ENCODE results near the gene DDX1.

The DDX1 gene

GRCh38 chr2:15630978-15631719 is 39.5 kb downstream of the DDX1 start:
- DNase-seq = no peak

- DNase-seq = no peak
Observed at GRCh38 chr2:15631883-15632282, 40.2 kb downstream of the DDX1 start.

- no peak for DNase-seq
Observed at GRCh38 chr2:15633043-15633970, 41.6 kb downstream of the DDX1 start.

DNA sequence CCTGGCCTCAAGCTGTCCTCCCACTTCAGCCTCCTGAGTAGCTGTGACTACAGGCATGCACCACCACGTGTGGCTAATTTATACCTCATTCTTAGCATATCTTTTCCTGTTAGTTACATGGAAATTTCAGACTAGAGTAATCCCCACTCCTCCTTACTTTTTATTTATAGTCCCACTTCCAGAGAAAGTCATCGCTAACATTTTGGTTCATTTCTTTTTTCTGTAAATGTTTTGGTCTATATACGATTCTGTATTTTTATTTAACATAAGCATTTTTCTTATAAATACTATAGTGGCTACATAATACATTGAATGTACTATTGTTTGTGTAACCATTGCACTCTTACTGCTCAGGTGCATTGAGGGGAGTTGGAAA is 42.3 kb downstream of the DDX1 start:
- DNase-seq = no peak

- DNase-seq = no peak
Observed at GRCh38 chr2:15634846-15635490, 43.3 kb downstream of the DDX1 start.

DNA sequence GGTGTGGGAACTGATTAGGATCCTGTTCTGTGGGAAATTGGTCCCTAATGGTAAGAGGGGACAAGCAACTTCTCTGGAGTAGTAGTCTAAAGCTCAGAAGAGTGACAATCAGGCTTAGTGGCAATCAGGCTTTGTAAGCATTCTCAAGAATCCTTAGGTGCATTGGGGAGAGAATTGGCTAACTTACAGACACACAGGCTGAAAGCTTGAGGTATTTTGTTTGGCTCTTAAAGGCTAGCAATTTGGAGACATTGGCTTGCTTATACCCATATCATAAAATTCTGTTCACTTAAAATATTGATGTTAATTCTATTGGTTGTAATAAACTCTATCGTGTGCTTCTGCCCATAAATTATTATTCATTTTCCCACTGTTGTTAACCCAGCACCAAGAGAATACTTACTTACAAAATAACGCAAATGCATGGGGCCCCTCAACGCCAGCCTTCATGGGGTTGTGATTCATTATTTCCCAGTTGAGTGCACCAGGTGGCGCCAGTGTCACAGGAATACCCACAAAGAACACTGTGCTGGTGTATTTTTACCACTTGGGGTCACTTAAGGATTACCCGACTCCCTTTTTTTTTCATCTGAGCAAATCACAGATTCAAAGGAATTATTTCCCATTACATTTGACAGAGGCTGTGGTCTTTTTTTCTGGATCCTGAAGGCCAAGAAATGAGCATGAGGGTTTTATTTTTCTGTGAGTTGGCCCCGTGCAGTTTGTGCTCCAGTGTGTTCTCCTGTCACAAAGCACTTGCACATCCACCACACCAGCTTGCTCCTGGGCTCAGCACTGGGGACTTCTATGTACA is 45.5 kb downstream of the DDX1 start:
- DNase-seq = peak; percentile 24 to 58 (median 34)

DNA sequence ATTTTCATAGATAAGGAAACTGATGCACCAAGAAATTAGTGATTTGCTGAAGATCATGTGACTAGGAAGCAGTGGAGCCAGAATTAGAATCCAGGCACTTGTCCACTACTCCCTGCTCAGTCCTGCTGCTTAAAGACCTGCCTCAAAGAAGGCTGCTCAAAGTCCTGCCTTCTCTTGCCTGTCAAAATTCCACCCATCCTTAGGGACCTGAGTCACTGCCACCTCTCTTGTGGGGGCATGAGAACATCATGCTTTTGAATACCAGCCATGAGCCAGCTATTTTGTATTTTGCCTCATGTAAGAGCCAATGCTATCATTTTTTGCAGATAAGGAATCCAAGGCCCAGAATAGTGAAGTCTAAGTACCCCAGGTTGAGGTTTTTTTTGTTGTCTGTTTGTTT is 47.1 kb downstream of the DDX1 start:
- no peak for DNase-seq

DNA sequence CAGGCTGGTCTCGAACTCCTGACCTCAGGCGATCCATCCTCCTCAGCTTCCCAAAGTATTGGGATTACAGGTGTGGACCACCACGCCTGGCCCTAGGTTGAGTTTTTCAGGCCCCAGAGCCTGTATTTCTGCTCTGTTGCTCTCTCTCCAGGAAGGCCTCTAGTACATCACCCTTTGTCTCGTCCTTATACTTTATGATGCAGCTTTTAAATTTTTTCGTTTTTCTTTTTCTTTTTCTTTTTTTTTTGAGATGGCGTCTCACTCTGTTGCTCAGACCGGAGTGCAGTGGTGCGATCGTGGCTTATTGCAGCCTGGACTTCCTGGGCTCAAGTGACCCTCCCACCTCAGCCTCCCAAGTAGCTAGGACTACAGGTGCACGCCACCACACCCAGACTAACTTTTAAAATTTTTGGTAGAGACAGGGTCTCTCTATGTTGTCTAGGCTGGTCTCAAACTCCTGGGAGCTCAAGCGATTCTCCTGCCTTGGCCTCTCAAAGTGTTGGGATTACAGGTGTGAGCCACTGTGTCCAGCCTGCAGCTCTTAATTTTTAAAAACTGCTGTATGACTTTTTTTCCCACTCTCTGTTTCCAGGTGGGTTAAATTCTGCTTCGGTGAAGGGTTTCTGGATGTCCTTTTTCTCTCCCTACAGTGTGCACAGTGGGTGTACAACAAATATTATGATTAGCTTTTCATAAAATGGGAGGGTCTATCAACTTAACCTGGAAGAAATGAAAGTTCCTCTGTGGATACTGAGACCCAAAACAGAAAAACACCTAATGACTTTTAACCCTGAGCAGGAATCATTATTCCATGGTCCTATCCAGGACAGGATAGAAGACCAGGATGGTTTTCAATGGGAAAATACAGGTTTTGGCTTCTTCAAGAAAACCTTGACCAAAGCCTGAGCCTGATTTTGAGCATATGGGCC is 47.9 kb downstream of the DDX1 start:
- DNase-seq = no peak

DNA sequence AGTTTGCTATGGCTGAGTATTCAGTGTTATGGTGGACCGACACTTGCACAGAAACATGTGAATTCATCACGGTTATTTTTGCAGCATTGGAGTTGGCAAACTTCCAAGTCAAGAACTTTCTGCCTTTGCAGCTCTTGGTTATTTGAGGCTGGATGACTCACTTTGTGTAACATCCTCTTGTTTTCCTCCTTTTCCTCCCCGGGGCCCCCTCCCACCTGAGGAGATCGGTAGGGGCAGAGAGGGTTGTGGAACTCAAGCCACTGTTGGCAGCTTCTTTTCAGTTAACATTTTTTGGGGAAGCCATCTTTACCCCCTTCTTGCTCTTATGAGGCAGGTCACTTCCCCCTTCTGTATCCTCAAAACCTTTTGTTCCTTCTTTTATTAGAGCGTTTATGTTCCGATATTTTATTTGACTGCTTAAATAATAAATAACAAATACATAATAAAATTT is 48.6 kb downstream of the DDX1 start:
- DNase-seq = no peak

DNA sequence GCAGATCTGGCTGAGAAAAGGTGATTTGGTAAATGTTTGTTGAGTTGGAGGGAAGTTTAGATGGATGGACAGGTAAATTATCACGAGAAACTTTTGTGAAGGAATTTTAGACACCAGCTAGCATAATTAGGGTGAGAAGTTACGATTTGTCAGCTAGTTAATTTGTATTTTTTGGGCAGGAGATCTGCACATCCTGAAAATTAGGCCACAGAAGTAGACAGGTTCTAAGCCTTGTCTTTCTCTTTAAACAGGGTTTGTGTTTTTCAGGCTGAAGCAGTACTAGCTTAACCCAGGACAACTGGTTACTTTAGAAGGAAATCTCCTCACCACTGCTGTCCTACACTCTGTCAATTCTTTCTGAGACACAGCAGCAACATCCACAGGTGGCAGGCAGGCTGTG is 49.1 kb downstream of the DDX1 start:
- no peak for DNase-seq

DNA sequence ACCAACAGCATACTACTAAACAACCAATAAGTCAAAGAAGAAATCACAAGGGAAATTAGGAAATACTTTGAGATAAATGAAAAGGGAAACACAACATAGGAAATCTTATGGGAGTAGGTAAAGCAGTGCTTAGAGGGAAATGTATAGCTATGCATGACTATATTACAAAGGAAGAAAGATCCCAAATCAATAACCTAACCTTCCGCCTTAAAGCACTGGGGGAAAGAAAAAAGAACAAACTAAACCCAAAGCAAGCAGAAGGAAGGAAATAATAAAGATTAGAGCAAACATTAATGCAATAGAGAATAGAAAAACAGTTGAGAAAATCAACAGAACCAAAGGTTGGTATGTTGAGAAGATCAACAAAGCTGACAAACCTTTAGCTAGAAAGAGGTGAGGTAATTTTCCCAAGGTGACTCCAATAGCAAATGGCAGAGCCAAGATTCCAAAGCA is 49.9 kb downstream of the DDX1 start:
- DNase-seq = no peak

- no peak for DNase-seq
Observed at GRCh38 chr2:15642011-15642814, 50.5 kb downstream of the DDX1 start.

GRCh38 chr2:15642815-15643500 is 51.3 kb downstream of the DDX1 start:
- no peak for DNase-seq

DNA sequence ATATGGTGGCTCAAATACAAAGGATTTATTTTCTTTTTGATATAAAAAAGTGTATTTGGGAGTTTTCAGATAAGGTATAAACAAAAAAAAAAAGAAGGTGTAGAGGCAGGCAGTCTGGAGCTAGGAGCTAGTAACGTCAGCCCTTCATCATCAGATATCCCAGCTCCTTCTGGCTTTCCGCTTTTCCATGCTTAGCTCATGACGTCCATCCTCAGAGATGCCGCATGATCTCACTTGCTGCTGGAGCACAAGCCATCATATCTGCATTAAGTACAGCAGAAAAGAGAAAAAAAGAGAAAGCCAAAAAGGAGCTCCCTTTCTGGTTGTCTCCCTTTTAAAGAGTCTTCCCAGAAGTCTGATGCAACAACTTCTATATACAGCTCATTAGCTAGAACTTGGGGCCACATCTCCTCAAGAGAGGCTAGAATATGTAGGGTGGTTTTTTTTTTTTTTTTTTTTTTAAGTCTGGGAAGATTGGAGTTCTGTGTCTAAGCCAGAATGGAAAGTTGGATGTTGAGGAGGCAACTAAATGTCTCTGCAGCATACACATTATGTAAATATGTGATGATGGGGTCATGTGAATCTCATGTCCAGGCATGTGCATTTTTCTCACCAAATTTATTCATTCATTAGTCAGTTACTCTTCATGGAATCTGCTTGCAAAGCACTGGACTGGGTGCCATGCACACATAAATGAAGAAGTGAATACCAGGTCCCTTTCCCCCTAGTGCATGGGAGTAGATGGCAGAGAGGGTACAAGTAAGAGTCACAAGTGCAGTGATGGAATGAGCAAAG is 52.3 kb downstream of the DDX1 start:
- DNase-seq = no peak

- DNase-seq = no peak
Observed at GRCh38 chr2:15645300-15645699, 53.6 kb downstream of the DDX1 start.

DNA sequence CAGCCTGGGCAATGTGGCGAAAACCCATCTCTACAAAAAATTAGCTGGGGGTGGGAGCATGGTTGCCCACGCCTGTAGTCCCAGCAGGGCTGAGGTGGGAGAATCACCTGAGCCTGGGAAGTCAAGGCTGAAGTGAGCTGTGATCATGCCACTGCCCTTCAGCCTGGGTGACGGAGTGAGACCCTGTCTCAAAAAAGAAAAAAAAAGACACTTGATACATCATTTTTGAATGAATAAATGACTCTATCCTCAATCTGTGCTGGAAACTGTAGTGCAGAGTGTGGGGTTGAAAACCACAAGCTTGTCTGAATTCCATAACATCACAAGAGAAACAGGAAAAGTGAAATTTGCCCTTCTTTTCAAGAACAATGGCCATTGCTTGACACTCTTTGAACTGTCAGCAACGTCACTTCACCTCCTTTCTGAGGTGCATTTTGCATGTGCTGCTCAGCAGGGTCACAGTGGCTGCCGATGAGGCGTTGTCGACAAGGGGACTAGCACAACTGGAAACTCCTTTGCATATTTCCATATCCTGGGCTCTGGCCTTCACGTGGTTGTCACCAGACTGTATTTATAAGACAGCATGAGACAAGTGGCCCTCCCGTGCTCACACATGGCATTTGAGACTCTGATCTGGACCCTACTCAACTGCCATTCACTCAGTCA is 54.2 kb downstream of the DDX1 start:
- no peak for DNase-seq

GRCh38 chr2:15646661-15647060 is 55.0 kb downstream of the DDX1 start:
- no peak for DNase-seq
